ENCODE data around the gene SETD5.
"Not testable (repeated sequence)": the region's sequence is repeated elsewhere in the genome, so short reads cannot be mapped to it uniquely, and the experiment has no call there.

The SETD5 gene

GRCh38 chr3:9441501-9442221 lies 44.2 kb downstream of the SETD5 start:
- no peak for DNase-seq

GRCh38 chr3:9448071-9448470 lies 50.7 kb downstream of the SETD5 start:
- DNase-seq: peak in 6 of 42 donors; percentile 12 to 62 (median 24)
- intact Hi-C loops (cut with DNase I): no loop called here

More at GRCh38 chr3:9441501-9442221, 44.2 kb downstream of the SETD5 start:
- intact Hi-C loops (cut with DNase I): no loop called here

GRCh38 chr3:9448643-9449042 lies 51.2 kb downstream of the SETD5 start:
- DNase-seq: no peak
- intact Hi-C loops (cut with DNase I): no loop called here

GRCh38 chr3:9450126-9450525 lies 52.7 kb downstream of the SETD5 start:
- intact Hi-C loops (cut with DNase I): no loop called here

GRCh38 chr3:9450991-9451390 lies 53.6 kb downstream of the SETD5 start:
- DNase-seq: no peak
- intact Hi-C loops (cut with DNase I): no loop called here

More at GRCh38 chr3:9450126-9450525, 52.7 kb downstream of the SETD5 start:
- DNase-seq: no peak

- intact Hi-C loops (cut with DNase I): no loop called here
- DNase-seq: no peak
Observed at GRCh38 chr3:9452417-9452816, 55.0 kb downstream of the SETD5 start.

GRCh38 chr3:9455596-9456131 lies 58.2 kb downstream of the SETD5 start:
- intact Hi-C loops (cut with DNase I): no loop called here
- no peak for DNase-seq

GRCh38 chr3:9467451-9467850 lies 70.0 kb downstream of the SETD5 start:
- intact Hi-C loops (cut with DNase I): no loop called here
- peak in 1 of 42 donors; percentile 27 for DNase-seq

GRCh38 chr3:9468460-9468859 lies 71.0 kb downstream of the SETD5 start:
- DNase-seq: no peak
- intact Hi-C loops (cut with DNase I): no loop called here

- intact Hi-C loops (cut with DNase I): no loop called here
- DNase-seq: no peak
Observed at GRCh38 chr3:9469986-9470385, 72.6 kb downstream of the SETD5 start.

GRCh38 chr3:9473496-9474065 lies 76.2 kb downstream of the SETD5 start:
- intact Hi-C loops (cut with DNase I): no loop called here
- DNase-seq: no peak

- intact Hi-C loops (cut with DNase I): no loop called here
- DNase-seq: no peak
Observed at GRCh38 chr3:9474482-9474881, 77.1 kb downstream of the SETD5 start.

- intact Hi-C loops (cut with DNase I): no loop called here
- peak in 6 of 42 donors; percentile 18 to 45 (median 36) for DNase-seq
Observed at GRCh38 chr3:9476935-9477334, 79.5 kb downstream of the SETD5 start.

GRCh38 chr3:9480265-9480664 lies 82.8 kb downstream of the SETD5 start:
- DNase-seq: no peak
- intact Hi-C loops (cut with DNase I): no loop called here

- DNase-seq: no peak
- intact Hi-C loops (cut with DNase I): no loop called here
Observed at GRCh38 chr3:9485248-9485647, 87.8 kb downstream of the SETD5 start.

- intact Hi-C loops (cut with DNase I): no loop called here
Observed at GRCh38 chr3:9491506-9491905, 94.1 kb downstream of the SETD5 start.

GRCh38 chr3:9494036-9494435 lies 96.6 kb downstream of the SETD5 start:
- DNase-seq; intact Hi-C loops (cut with DNase I): not testable (repeated sequence)

More at GRCh38 chr3:9491506-9491905, 94.1 kb downstream of the SETD5 start:
- DNase-seq: no peak

- no peak for DNase-seq
- intact Hi-C loops (cut with DNase I): no loop called here
Observed at GRCh38 chr3:9496893-9497292, 99.5 kb downstream of the SETD5 start.

GRCh38 chr3:9497821-9498565 lies 100.6 kb downstream of the SETD5 start:
- intact Hi-C loops (cut with DNase I): no loop called here
- DNase-seq: peak in 27 of 42 donors; percentile 11 to 78 (median 53)

- DNase-seq: peak in 1 of 42 donors; percentile 34
- intact Hi-C loops (cut with DNase I): no loop called here
Observed at GRCh38 chr3:9498781-9499180, 101.4 kb downstream of the SETD5 start.

All from head of caudate nucleus (tissue), 42 donors.